HG03025 (cell line): ENCODE measurements around the gene SNRPA1.
"Not testable (repeated sequence)": the region's sequence is repeated elsewhere in the genome, so short reads cannot be mapped to it uniquely, and the experiment has no call there.

Source experiments
- ATAC-seq: cut with Tn5 transposase; IDR thresholded peaks from one replicate; pipeline ENCODE4 v1.9.1; 2021; ENCODE audit warnings: mild to moderate bottlenecking, moderate library complexity; ENCODE audit not compliant: unreplicated experiment, low FRiP score

SNRPA1 gene

GRCh38 chr15:101296418-101297405 is 1.7 kb upstream of the SNRPA1 start:
- no peak for ATAC-seq

- ATAC-seq, result no peak
These were observed 636 bp upstream of the SNRPA1 start for GRCh38 chr15:101295607-101296161.

DNA sequence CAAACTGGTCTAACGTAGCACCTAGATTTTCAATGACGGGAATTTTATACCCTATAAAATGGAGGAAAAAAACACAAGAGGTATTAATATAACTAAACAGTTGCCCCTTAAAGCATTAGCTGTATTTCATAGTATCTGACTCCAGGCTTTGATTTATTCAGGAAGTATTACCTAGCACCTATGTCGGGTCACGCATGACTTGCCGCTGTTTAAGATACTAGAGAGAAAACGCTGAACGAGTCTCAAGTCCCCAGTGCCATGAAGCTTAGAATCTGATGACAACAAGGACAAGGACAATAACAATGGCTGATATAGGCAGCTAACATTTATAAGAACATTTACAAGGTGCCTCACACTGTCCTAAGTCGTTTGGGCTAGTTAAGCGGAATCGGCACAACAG is 1.9 kb downstream of the SNRPA1 start:
- ATAC-seq, result no peak

DNA sequence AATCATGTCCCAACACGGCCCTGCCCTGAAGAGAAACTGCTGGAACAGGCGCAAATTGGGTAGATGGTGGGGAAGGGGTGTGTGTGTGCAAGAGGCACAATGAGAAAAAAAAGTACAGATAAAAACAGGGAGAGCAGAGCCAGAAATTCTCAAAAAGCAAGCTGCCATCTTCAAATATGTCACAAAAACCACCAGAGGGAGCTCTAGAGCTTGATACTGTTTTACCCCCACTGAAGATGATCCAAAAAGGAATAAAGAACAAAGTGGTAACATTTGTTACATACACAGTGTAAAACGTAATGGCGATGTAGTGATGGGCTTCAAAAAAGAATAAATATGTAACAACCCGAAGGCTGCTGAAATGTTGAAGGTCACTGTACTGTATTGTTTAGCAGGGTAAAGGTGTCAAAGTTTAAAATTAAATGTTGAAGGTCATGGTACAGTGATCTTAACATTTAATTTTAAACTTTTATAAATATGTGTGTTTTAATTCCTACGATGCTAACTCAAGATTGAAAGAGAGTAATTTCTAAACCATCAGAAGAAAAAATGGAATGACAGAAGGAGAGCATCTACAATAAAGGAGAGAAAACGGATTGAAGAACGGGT is 6.0 kb downstream of the SNRPA1 start:
- no peak for ATAC-seq

- ATAC-seq, result not testable (repeated sequence)
These were observed 7.7 kb downstream of the SNRPA1 start for GRCh38 chr15:101287342-101287741.

DNA sequence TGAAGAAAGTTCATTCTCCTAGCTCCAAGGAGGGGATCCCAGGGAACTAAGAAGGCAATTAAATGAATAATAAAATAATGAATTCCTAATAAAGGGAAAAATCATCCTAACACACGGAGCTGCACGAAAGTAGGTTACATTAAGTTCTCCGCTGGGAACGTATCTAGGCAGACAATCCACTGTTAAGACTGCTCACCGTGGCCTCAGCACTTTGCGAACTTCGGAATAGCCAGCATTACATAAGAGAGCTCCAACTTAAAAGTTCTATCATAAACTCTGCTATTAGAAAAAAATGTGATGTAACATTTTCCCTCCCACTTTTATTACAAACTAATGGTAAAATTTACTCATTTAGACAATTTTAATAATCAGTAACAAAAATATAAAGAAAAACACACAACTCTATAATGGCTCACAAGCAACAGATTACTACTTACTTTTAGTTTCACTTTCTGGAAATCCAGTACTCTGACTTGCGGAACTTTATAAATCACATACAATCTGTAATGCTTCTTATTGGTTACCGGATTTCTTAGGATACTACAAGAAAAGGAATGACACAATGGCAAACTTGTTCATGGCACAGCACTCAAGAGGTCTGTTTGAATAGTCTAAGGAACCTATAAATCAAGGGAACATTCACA is 8.5 kb downstream of the SNRPA1 start:
- no peak for ATAC-seq

GRCh38 chr15:101283931-101284330 is 11.1 kb downstream of the SNRPA1 start:
- ATAC-seq, result no peak

DNA sequence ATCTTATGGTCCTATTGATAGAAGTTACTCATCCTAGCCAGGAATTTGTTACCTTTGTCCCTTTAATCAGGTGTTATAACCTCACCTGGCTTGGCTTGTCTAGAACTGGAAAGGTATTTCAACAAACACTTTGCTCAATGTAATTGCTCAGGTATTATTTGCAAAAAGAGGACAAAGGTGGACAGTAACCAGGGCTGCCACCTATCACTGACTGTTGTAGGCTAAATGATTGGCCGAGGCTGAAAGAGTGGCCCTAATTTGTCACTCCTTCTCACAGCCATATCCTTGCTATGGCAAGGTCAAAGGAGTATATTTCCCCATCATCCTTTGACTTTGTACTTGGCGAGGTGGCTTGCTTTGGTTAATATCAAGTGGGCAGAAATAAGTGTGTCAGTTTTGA is 15.0 kb downstream of the SNRPA1 start:
- ATAC-seq, result no peak

DNA sequence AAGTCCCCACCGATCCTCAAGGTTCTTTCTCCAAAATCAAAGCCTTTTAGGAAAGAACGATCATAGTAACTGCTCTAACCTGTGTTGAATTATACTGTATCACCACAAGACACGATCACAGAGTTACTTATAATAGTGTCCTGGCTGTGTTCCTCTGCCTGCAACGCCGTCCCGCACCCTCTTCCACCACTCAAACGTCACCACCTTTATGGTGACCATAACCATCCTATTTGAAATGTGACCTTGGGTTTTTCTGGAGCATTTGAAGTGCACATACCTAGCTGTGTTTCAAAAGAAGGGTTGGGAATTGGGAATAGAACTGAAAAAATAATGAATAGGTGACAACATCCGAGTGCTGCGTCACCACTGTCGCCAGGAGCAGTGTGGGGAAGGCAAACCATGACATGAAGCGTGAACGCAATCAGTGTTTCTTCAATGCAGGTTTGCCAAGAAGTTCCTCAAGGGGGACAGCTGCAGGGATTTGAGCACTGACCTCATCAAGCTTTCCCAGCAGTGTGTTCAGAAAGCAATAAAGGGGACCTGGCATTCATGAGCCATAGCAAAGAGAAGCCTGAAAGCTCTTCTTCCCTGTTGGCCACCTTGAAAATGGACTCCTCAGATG is 17.0 kb downstream of the SNRPA1 start:
- ATAC-seq, result no peak

DNA sequence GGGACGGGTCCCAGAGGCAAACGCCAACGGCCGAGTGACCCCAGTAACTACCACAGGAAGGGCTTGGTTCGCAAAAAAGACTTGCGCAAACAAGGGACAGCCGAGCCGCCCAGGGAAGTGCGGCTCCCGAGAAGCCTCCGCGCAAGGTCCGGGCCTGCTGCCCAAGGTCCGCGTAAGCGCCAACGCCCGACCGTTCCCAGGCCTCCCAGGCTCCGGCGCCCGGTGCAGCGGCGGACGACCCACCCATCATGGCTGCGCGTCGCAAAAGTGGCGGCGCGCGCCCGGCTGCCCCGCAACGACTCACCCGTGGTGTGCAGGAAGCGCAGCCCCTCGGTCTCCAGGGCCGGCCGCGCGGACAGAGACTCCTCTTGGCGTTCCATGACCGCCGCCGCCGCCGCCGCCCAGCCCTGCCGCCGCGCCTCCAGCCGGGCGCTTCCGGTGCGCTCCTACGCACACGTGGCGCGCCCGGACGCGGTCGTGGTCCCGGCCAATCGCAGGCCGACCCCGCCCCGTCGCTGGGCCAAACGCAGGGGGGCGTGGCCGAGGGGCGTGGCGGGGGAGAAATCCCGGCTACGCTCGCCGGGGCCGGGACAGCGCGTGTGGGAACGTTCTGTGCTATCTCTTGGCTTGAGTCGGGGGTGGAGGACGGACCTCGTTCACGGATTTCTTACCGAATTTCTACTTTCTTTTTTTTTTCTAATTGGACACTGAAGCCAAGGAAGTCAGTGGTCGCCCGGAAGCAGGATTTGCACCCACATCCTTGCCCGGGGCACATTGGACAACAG is 17.8 kb downstream of the SNRPA1 start, which contains the start of gene SELENOS:
TSS of gene SELENOS (minus strand) at position 448 of the 785 bp plus-strand sequence. CDS start at position 380, 68 bp downstream.
- peak; percentile 80 for ATAC-seq

DNA sequence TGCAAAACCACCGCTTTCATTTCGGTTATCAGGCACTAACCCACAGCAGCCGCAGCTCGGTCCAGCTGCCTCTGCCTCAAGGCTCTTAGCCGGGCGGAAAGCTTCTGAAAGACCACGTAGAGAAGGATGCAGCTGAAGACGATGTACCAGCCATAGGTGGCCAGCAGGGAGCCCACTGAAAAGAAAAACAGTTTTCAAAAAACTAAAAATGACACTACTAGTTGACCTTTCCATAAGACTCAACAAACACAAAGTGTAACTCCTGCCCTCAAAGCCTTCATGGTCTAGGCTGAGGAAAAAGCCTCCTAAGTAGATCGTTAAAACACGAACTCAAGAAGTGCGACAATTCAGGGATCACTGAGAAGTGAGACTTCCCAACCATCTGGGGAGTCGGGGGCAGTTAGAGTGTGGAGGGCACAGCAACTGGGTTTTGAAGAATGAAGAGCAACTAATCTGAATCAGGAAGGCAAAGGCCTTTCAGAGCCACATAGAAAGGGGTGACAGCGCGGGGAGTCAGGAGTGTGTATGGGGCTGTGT is 18.5 kb downstream of the SNRPA1 start:
- peak; percentile 4 for ATAC-seq

GRCh38 chr15:101275018-101275417 is 20.0 kb downstream of the SNRPA1 start:
- peak; percentile 30 for ATAC-seq

- no peak for ATAC-seq
These were observed 21.5 kb downstream of the SNRPA1 start for GRCh38 chr15:101273534-101273933.

DNA sequence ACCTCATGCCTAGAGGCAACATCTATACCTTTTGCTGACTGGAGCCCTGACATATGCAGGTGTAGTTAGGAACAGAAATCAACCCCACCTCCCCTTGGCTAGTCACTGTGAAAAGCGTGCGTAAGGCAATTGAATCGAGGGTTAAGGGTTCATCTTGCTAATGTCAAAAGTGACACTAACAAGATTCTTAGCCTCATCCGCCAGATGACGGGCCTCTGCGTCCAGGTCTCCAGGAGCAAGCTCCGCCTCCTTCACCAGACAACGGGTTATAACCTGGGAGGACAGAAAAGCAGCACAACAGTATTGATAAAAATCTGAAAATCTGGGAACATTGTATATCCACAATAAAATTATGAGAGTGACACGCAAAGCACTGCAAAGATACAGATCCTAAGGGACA is 22.5 kb downstream of the SNRPA1 start:
- ATAC-seq, result no peak

- ATAC-seq, result no peak
These were observed 25.4 kb downstream of the SNRPA1 start for GRCh38 chr15:101269479-101270223.

DNA sequence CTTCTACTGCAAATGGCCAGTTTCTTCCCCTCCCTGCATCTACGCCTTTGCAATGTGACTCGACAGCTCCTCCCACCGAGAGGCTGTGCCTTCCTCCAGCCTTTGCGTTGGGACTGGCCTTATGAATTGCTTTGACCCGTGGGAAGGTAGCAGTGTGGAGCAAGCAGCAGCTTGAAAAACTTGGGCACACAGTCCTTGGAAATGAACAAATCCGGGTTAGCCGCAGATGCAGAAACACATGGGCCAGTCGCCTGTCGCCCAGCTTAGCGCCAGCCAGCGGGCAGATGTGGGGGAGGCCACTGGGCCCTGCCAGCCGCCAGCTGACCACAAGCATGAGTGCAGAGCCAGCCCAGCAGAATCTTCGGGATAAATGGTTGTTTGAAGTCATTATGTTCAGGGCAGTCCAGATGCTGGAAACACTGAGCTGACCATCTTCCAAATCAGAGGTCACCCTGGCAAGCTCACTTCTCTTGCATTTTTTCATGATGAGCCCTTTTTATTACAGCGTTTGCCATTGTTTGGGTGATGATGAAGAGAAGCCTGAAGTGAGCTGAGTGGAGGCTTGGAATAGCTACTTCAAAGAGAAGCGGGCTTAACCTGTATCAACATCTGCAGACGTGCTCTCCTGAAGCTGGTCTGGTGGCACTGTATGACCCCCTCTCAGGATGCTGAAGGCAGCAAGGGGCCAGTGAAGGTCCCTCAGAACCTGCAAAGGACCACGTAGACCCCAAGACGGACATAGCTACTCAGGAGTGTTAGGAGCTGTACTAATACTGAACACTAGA is 27.5 kb downstream of the SNRPA1 start:
- ATAC-seq, result no peak

DNA sequence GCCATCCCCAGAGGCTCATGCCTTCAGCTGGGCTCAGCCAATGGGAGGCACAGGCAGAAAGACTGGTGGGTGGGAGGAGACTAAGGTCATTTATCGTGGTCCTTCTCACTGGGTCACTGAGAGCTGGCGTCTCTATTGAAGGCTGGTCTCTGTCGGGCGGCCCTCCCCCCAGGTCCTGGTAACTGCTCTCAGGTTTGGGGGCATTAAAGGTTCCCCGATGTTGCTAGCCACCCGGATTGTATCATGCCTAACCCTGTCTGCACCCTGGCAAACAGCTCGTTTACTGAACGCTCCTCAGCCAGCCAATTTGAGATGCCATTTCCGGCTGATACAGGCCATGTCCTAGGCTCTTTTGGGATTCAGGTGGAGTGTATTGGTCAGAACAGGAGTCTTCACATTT is 28.3 kb downstream of the SNRPA1 start:
- ATAC-seq, result no peak

GRCh38 chr15:101266034-101266433 is 29.0 kb downstream of the SNRPA1 start:
- ATAC-seq, result no peak
